CD8-positive, alpha-beta memory T cell (primary cell): Measurements from ENCODE around the gene UBXN1. TPM values are rescaled to one million over a fixed set of nuclear protein-coding genes. Genes with fewer than 3 reads are reported as not detected.
A peak's percentile ranks its signal among the peaks of the same experiment; 100 is the strongest.

Experiments used
- CTCF ChIA-PET: fragments of 350-600 bp; sonication (Branson Sonifier 250); formaldehyde crosslinking; loops from one replicate; lab custom pipeline; 2021; ENCODE audit warnings: antibody characterized with exemption; lab: Charles Lee
- POLR2A ChIA-PET: fragments of 350-600 bp; sonication (Branson Sonifier 250); formaldehyde crosslinking; loops from one replicate; lab custom pipeline; 2021; ENCODE audit warnings: antibody characterized with exemption; lab: Charles Lee
- DNase-seq, 5 donors: peaks; one replicate each; pipeline versions ENCODE4 v3.0.0 to v3.0.0-alpha.2; 2020 to 2022; ENCODE audit warnings: mixed read lengths in 1 of 5
- H3K27ac ChIP-seq: one replicate; pipeline ENCODE4 v1.7.0; 2013; ENCODE audit warnings: low read depth, mild to moderate bottlenecking, low read length, moderate library complexity
- H3K27me3 ChIP-seq: 2 replicates; pipeline ENCODE4 v1.7.0; 2013; ENCODE audit warnings: low read length, mild to moderate bottlenecking; ENCODE audit not compliant: insufficient read depth, poor library complexity, severe bottlenecking
- H3K36me3 ChIP-seq: 2 replicates; pipeline ENCODE4 v1.7.0; 2013; ENCODE audit warnings: mild to moderate bottlenecking, low read length, moderate library complexity; ENCODE audit not compliant: insufficient read depth
- H3K4me1 ChIP-seq: 2 replicates; pipeline ENCODE4 v1.7.0; 2013; ENCODE audit warnings: mild to moderate bottlenecking, low read length, moderate library complexity; ENCODE audit not compliant: insufficient read depth
- H3K4me3 ChIP-seq: 2 replicates; pipeline ENCODE4 v1.7.0; 2013; ENCODE audit warnings: mild to moderate bottlenecking, low read length
- H3K9me3 ChIP-seq: 2 replicates; pipeline ENCODE4 v1.7.0; 2013; ENCODE audit warnings: mild to moderate bottlenecking, low read length
- H3K27ac Mint-ChIP-seq, 8 donors: one replicate each; pipeline ENCODE4 v1.8.0; 2020 to 2021; ENCODE audit warnings: mixed read lengths in 8 of 8, mild to moderate bottlenecking in 6 of 8, inconsistent platforms in 3 of 8, moderate library complexity in 3 of 8
- H3K27me3 Mint-ChIP-seq, 2 donors: one replicate each; pipeline ENCODE4 v1.8.0; 2020 to 2021; ENCODE audit warnings: mixed read lengths in 2 of 2, mild to moderate bottlenecking in 1 of 2, moderate library complexity in 1 of 2
- H3K36me3 Mint-ChIP-seq, 3 donors: one replicate each; pipeline ENCODE4 v1.8.0; 2020 to 2021; ENCODE audit warnings: mixed read lengths in 3 of 3, inconsistent platforms in 1 of 3, mild to moderate bottlenecking in 1 of 3
- H3K4me1 Mint-ChIP-seq, 3 donors: one replicate each; pipeline ENCODE4 v1.8.0; 2020 to 2021; ENCODE audit warnings: mixed read lengths in 3 of 3, inconsistent platforms in 1 of 3, mild to moderate bottlenecking in 1 of 3
- H3K4me3 Mint-ChIP-seq, 7 donors: one replicate each; pipeline ENCODE4 v1.8.0; 2020 to 2021; ENCODE audit warnings: mixed read lengths in 7 of 7, mild to moderate bottlenecking in 6 of 7, moderate library complexity in 4 of 7, inconsistent platforms in 2 of 7
- H3K9me3 Mint-ChIP-seq, 5 donors: one replicate each; pipeline ENCODE4 v1.8.0; 2020 to 2022; ENCODE audit warnings: mixed read lengths in 5 of 5, mild to moderate bottlenecking in 3 of 5, moderate library complexity in 2 of 5, inconsistent platforms in 1 of 5
- polyA plus RNA-seq: library from polyadenylated mRNA; unstranded; fragments of 300-500 nt; fragmentation: Illumina TruSeq; gene quantifications from one replicate; pipeline ENCODE4 v1.2.3, GENCODE V29; 2021
- total RNA-seq, 2 experiments: library from RNA; stranded (reverse); gene quantifications; one replicate each; pipeline ENCODE4 v1.2.3, GENCODE V29; 2021

Gene UBXN1
- total and polyA plus RNA-seq, 3 experiments from 2014 or later, result 142 to 164 (median 143) TPM

DNA sequence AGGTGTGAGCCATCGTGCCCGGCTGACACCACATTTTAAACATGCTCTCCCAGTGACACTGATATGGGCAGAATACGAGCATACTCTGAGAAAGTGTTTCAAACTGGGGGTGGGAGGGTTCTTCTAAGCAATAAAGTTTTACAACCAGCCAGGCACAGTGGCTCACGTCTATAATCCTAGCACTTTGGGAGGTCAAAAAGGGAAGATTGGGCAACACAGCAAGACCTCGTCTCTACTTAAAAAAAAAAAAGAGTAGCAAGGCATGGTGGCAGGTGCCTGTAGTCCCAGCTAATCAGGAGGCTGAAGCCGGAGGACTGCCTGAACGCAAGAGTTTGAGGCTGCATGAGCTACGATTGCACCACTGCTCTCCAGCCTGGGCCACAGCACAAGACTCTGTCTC is 34.7 kb downstream of the UBXN1 start:
- Histone ChIP-seq H3K36me3 (peaks cover 15% of the 10 kb centered on the region), H3K4me1 (peaks cover 38% of the 10 kb centered on the region), H3K9me3 (no peaks in the 10 kb centered on the region), H3K27me3 (no peaks in the 10 kb centered on the region), H3K4me3 (no peak overlapping the region), H3K27ac (no peak overlapping the region)
- ChIA-PET CTCF (interaction anchor here (0.9 to 1.9 kb wide), 3 partner anchors 10 to 53 kb away, joined by 3 to 5 read pairs (median 4); partner anchors contain the start of gene TUT1), POLR2A (interaction anchor here (1.0 kb wide), 1 partner anchor 11 kb away, joined by 3 read pairs; no protein-coding TSS in a partner anchor)
- H3K4me1 Mint-ChIP-seq, result peaks cover 29 to 50% (median 39%) of the 10 kb centered on the region in 3 donors
- H3K4me3 Mint-ChIP-seq, result peak overlapping the region; percentile 26 to 89 (median 43)
- DNase-seq, result no peak
- H3K27me3 Mint-ChIP-seq, result no peaks in the 10 kb centered on the region
- peaks cover 0 to 49% (median 4%) of the 10 kb centered on the region in 3 donors for H3K36me3 Mint-ChIP-seq
- peak overlapping the region in 3 of 8 donors; percentile 47 to 88 (median 78) for H3K27ac Mint-ChIP-seq
- H3K9me3 Mint-ChIP-seq, result no peaks in the 10 kb centered on the region

DNA sequence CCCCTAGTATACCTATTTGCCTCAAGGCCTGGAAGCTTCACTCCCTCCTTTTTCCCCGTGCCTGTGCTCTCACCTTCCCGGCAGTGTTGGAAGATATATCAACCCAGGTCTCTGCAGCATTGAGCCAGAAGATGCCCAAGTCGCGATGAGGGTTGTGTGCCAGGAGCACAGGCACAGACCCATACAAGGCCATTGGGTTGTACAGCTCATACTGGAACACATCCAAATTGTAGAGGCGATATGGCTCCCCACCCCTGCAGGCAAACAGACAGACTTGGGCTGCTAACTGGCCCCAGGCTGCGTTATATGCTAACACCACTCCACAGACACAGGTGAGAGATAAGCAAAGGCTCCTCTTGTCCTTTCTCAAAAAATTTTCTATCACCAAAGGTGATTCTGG is 46.4 kb downstream of the UBXN1 start:
- no peak overlapping the region for H3K4me3 ChIP-seq
- Mint-ChIP-seq H3K27me3 (no peaks in the 10 kb centered on the region), H3K9me3 (no peaks in the 10 kb centered on the region), H3K4me1 (peaks cover 10 to 18% (median 18%) of the 10 kb centered on the region in 3 donors), H3K36me3 (peaks cover 18 to 83% (median 23%) of the 10 kb centered on the region in 3 donors), H3K27ac (peak overlapping the region in 4 of 8 donors; percentile 51 to 80 (median 66)), H3K4me3 (no peak overlapping the region)
- no peak for DNase-seq
- peaks cover 65% of the 10 kb centered on the region for H3K36me3 ChIP-seq
- no peak overlapping the region for H3K27ac ChIP-seq
- peaks cover 11% of the 10 kb centered on the region for H3K4me1 ChIP-seq
- CTCF ChIA-PET, result interaction anchor here (1.1 to 1.4 kb wide), 2 partner anchors 23 to 40 kb away, joined by 3 read pairs; no protein-coding TSS in a partner anchor
- no peaks in the 10 kb centered on the region for H3K9me3 ChIP-seq
- POLR2A ChIA-PET, result no interaction called here
- no peaks in the 10 kb centered on the region for H3K27me3 ChIP-seq

DNA sequence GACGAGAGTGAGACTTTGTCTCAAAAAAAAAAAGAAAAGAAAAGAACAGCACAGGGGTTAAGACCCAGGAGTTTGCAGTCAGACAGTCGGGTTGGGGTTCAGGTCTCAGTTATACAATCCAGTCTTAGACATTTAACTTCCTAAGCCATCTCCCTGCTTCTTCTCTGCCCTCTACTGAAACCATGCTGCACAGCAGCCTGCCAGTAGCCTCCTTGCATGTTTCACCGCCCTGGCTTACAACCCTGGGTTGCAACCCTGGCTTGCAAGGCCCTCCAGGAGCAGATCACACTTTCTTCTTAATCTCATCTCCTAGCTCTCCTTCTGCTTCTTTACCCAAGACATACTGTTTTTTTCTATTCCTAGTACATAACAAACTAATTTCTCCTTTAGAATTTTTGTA is 51.2 kb downstream of the UBXN1 start:
- Mint-ChIP-seq H3K4me3 (no peak overlapping the region), H3K36me3 (peaks cover 11 to 77% (median 15%) of the 10 kb centered on the region in 3 donors), H3K9me3 (no peaks in the 10 kb centered on the region), H3K27me3 (peaks cover 0 to 1% of the 10 kb centered on the region in 2 donors), H3K4me1 (peaks cover 0 to 5% (median 0%) of the 10 kb centered on the region in 3 donors), H3K27ac (peak overlapping the region in 3 of 8 donors; percentile 18 to 89 (median 73))
- CTCF ChIA-PET, result interaction anchor here (1.1 to 2.3 kb wide), 2 partner anchors 10 to 17 kb away, joined by 3 to 5 read pairs; no protein-coding TSS in a partner anchor
- no peak for DNase-seq
- H3K27me3 ChIP-seq, result no peaks in the 10 kb centered on the region
- POLR2A ChIA-PET, result interaction anchor here (0.7 kb wide), 1 partner anchor 116 kb away, joined by 16 read pairs; no protein-coding TSS in a partner anchor
- no peak overlapping the region for H3K27ac ChIP-seq
- H3K9me3 ChIP-seq, result no peaks in the 10 kb centered on the region
- H3K4me3 ChIP-seq, result no peak overlapping the region
- H3K4me1 ChIP-seq, result no peaks in the 10 kb centered on the region
- peaks cover 63% of the 10 kb centered on the region for H3K36me3 ChIP-seq

Other genes starting within 250 kb of the UBXN1 start
- 100 to 1,000 TPM; 187 to 193 TPM for gene AHNAK, start 132.3 kb downstream of the UBXN1 start, total RNA-seq
- 125 TPM for gene AHNAK, start 132.3 kb downstream of the UBXN1 start, polyA plus RNA-seq
- gene EEF1G, start 105.2 kb downstream of the UBXN1 start, total RNA-seq, result 1,000 to 10,000 TPM; 1,800 to 1,846 TPM
- gene EEF1G, start 105.2 kb downstream of the UBXN1 start, polyA plus RNA-seq, result 1,157 TPM
- 10 to 100 TPM; 30.8 to 32.7 TPM for gene TUT1, start 87.5 kb downstream of the UBXN1 start, total RNA-seq
- 13.7 TPM for gene TUT1, start 87.5 kb downstream of the UBXN1 start, polyA plus RNA-seq
- gene MTA2, start 77.2 kb downstream of the UBXN1 start, total RNA-seq, result 100 to 1,000 TPM; 248 to 263 TPM
- gene MTA2, start 77.2 kb downstream of the UBXN1 start, polyA plus RNA-seq, result 37.4 TPM
- 100 to 1,000 TPM; 133 to 134 TPM for gene EML3, start 66.3 kb downstream of the UBXN1 start, total RNA-seq
- 22.9 TPM for gene EML3, start 66.3 kb downstream of the UBXN1 start, polyA plus RNA-seq
- 1 to 10 TPM; 4.9 to 5.3 TPM for gene ROM1, start 65.8 kb downstream of the UBXN1 start, total RNA-seq
- gene ROM1, start 65.8 kb downstream of the UBXN1 start, polyA plus RNA-seq, result 1.7 TPM
- gene B3GAT3, start 57.1 kb downstream of the UBXN1 start, total RNA-seq, result 10 to 100 TPM; 67.4 to 68.2 TPM
- gene B3GAT3, start 57.1 kb downstream of the UBXN1 start, polyA plus RNA-seq, result 48.9 TPM
- 100 to 1,000 TPM; 213 to 219 TPM for gene GANAB, start 32.5 kb downstream of the UBXN1 start, total RNA-seq
- gene GANAB, start 32.5 kb downstream of the UBXN1 start, polyA plus RNA-seq, result 164 TPM
- 10 to 100 TPM; 41.3 to 45.9 TPM for gene INTS5, start 25.8 kb downstream of the UBXN1 start, total RNA-seq
- gene INTS5, start 25.8 kb downstream of the UBXN1 start, polyA plus RNA-seq, result 45.2 TPM
- 100 to 1,000 TPM; 178 to 182 TPM for gene C11orf98, start 13.9 kb downstream of the UBXN1 start, total RNA-seq
- gene C11orf98, start 13.9 kb downstream of the UBXN1 start, polyA plus RNA-seq, result 118 TPM
- gene CSKMT, start 13.8 kb downstream of the UBXN1 start, total RNA-seq, result 10 to 100 TPM; 43.1 to 48.3 TPM
- 3.6 TPM for gene CSKMT, start 13.8 kb downstream of the UBXN1 start, polyA plus RNA-seq
- gene UQCC3, start 7.4 kb downstream of the UBXN1 start, total RNA-seq, result 1 to 10 TPM; 7.1 to 7.5 TPM
- 11.2 TPM for gene UQCC3, start 7.4 kb downstream of the UBXN1 start, polyA plus RNA-seq
- 10 to 100 TPM; 22.6 to 22.9 TPM for gene LBHD1, start 6.8 kb downstream of the UBXN1 start, total RNA-seq
- gene LBHD1, start 6.8 kb downstream of the UBXN1 start, polyA plus RNA-seq, result 7.6 TPM
- under 1 TPM; 0.11 to 0.22 TPM for gene LRRN4CL, start 10.5 kb upstream of the UBXN1 start, total RNA-seq
- not detected for gene LRRN4CL, start 10.5 kb upstream of the UBXN1 start, polyA plus RNA-seq
- 10 to 100 TPM; 32.9 to 33.3 TPM for gene BSCL2, start 28.4 kb upstream of the UBXN1 start, total RNA-seq
- 48.8 TPM for gene BSCL2, start 28.4 kb upstream of the UBXN1 start, polyA plus RNA-seq
- gene GNG3, start 28.6 kb upstream of the UBXN1 start, total RNA-seq, result not detected
- gene GNG3, start 28.6 kb upstream of the UBXN1 start, polyA plus RNA-seq, result 0.36 TPM
- 10 to 100 TPM; 58.7 to 64.3 TPM for gene HNRNPUL2, start 48.4 kb upstream of the UBXN1 start, total RNA-seq
- gene HNRNPUL2, start 48.4 kb upstream of the UBXN1 start, polyA plus RNA-seq, result 3.3 TPM
- gene TTC9C, start 49.4 kb upstream of the UBXN1 start, total RNA-seq, result 10 to 100 TPM; 36.7 to 37.2 TPM
- gene TTC9C, start 49.4 kb upstream of the UBXN1 start, polyA plus RNA-seq, result 22.2 TPM
- 10 to 100 TPM in 1 of 2 experiments, 1 to 10 TPM in 1; 9.4 to 11.6 TPM for gene ZBTB3, start 75.1 kb upstream of the UBXN1 start, total RNA-seq
- gene ZBTB3, start 75.1 kb upstream of the UBXN1 start, polyA plus RNA-seq, result 3.5 TPM
- 100 to 1,000 TPM; 151 to 160 TPM for gene POLR2G, start 82.5 kb upstream of the UBXN1 start, total RNA-seq
- gene POLR2G, start 82.5 kb upstream of the UBXN1 start, polyA plus RNA-seq, result 272 TPM
- 10 to 100 TPM; 21.8 to 24.1 TPM for gene TAF6L, start 92.3 kb upstream of the UBXN1 start, total RNA-seq
- 9.6 TPM for gene TAF6L, start 92.3 kb upstream of the UBXN1 start, polyA plus RNA-seq
- gene TMEM179B, start 108.3 kb upstream of the UBXN1 start, total RNA-seq, result 10 to 100 TPM; 46.4 to 49.2 TPM
- gene TMEM179B, start 108.3 kb upstream of the UBXN1 start, polyA plus RNA-seq, result 135 TPM
- 10 to 100 TPM; 13.0 to 14.6 TPM for gene TMEM223, start 112.9 kb upstream of the UBXN1 start, total RNA-seq
- 56.0 TPM for gene TMEM223, start 112.9 kb upstream of the UBXN1 start, polyA plus RNA-seq
- 100 to 1,000 TPM; 112 to 126 TPM for gene NXF1, start 126.4 kb upstream of the UBXN1 start, total RNA-seq
- 81.2 TPM for gene NXF1, start 126.4 kb upstream of the UBXN1 start, polyA plus RNA-seq
- gene STX5, start 153.0 kb upstream of the UBXN1 start, total RNA-seq, result 10 to 100 TPM; 34.7 to 35.3 TPM
- 37.2 TPM for gene STX5, start 153.0 kb upstream of the UBXN1 start, polyA plus RNA-seq
- under 1 TPM in 1 of 2 experiments, not detected in 1; 0.50 TPM for gene TEX54, start 153.8 kb upstream of the UBXN1 start, total RNA-seq
- gene TEX54, start 153.8 kb upstream of the UBXN1 start, polyA plus RNA-seq, result 0.66 TPM
- 100 to 1,000 TPM; 124 to 131 TPM for gene WDR74, start 160.5 kb upstream of the UBXN1 start, total RNA-seq
- gene WDR74, start 160.5 kb upstream of the UBXN1 start, polyA plus RNA-seq, result 42.4 TPM
- 100 to 1,000 TPM; 426 to 430 TPM for gene SLC3A2, start 201.8 kb upstream of the UBXN1 start, total RNA-seq
- 180 TPM for gene SLC3A2, start 201.8 kb upstream of the UBXN1 start, polyA plus RNA-seq
- not detected for gene CHRM1, start 242.3 kb upstream of the UBXN1 start, total RNA-seq
- gene CHRM1, start 242.3 kb upstream of the UBXN1 start, polyA plus RNA-seq, result not detected